Pancreas (tissue), 10 donors: Measurements from ENCODE around the gene PODN. TPM values are rescaled to one million over a fixed set of nuclear protein-coding genes. Genes with fewer than 3 reads are reported as not detected.
A peak's percentile ranks its signal among the peaks of the same experiment; 100 is the strongest.

Experiments
- ATAC-seq, 4 donors: fragments of 200-7000 bp; cut with Tn5 transposase; one replicate each; pipeline versions ENCODE4 v1.8.0 to v1.9.1; 2020; ENCODE audit warnings: mild to moderate bottlenecking in 4 of 4, moderate library complexity in 4 of 4
- DNase-seq, 6 donors: peaks; one replicate each; pipeline ENCODE4 v3.0.0-alpha.2; 2020
- FAIRE-seq: peaks from 2 replicates; lab custom pipeline; 2012; peaks lifted over from hg19 to GRCh38; lab: Jason Lieb, UNC
- H3K27ac ChIP-seq, 4 donors: fragments of 200-600 bp; sonication (generic); 1 replicate in 3 of 4; 2 replicates in 1 of 4; pipeline versions ENCODE4 v1.5.0 to v1.8.0; 2020
- H3K27me3 ChIP-seq, 4 donors: fragments of 200-600 bp; one replicate each; pipeline ENCODE4 v1.8.0; 2021
- H3K36me3 ChIP-seq, 3 donors: fragments of 200-600 bp; sonication (generic) in 1 of 3; one replicate each; pipeline versions ENCODE4 v1.5.0 to v1.8.0; 2020 to 2021
- H3K4me1 ChIP-seq, 3 donors: fragments of 200-600 bp; one replicate each; pipeline ENCODE4 v1.8.0; 2021
- H3K4me3 ChIP-seq, 4 donors: fragments of 200-600 bp; sonication (generic) in 2 of 4; one replicate each; pipeline versions ENCODE4 v1.5.0 to v1.8.0; 2020 to 2021
- H3K9me3 ChIP-seq, 4 donors: fragments of 200-600 bp; one replicate each; pipeline ENCODE4 v1.8.0; 2021
- CTCF ChIP-seq, 4 donors: fragments of 200-600 bp; sonication (generic) in 3 of 4; IDR thresholded peaks; one replicate each; pipeline versions ENCODE4 v1.5.0 to v1.8.0; 2021; ENCODE audit warnings: antibody characterized with exemption in 4 of 4
- WGBS, 2 donors: extraction: QIAGEN DNeasy Blood & Tissue Kit; methylation state at CpG; one replicate each; pipeline ENCODE4 v1.1.7; 2013; 5-methylcytosine and 5-hydroxymethylcytosine counted together
- intact Hi-C, 3 donors: fragments of 100-400 bp; cut with DNase I; formaldehyde crosslinking; loops; one replicate each; pipeline versions ENCODE4 v1.11.1 to v1.14.2; 2022
- polyA plus RNA-seq, 2 donors: library from polyadenylated mRNA; stranded (reverse); fragments of 200-250 nt; gene quantifications; one replicate each; pipeline ENCODE4 v1.2.3, GENCODE V29; 2013
- total RNA-seq, 6 donors: library from RNA; stranded (reverse); fragmentation: NEBNext Ultra II Directional in 4 of 6; extraction: Animal tissue kit (Norgen Biotek cat#: 25700) in 4 of 6; gene quantifications; one replicate each; pipeline versions ENCODE4 v1.2.1 to v1.2.4, GENCODE V29; 2021 to 2023
- donor health status: healthy with polysubstance abuse.
- donor health status: DM: no; HTN: no; CAD: no; lungs with moderate emphysema.
- donor health status: DM: no; HTN: no; CAD: no.
- donor health status: control.
- donor health status: control.
- donor health status: Bipolar disorder and iron deficiency.
- donor health status: DM: yes; HTN: yes; CAD: no.
- donor health status: DM: no; HTN: no; CAD: no.
- donor health status: DM: no; HTN: no; CAD: no.
- donor health status: DM: yes; HTN: yes; CAD: no.

The PODN gene
- total and polyA plus RNA-seq, 8 donors = 1.8 to 14.9 (median 10.2) TPM

GRCh38 chr1:53108646-53109580 lies 46.9 kb downstream of the PODN start:
- intact Hi-C loops = no loop called here
- no peak overlapping the region for H3K27ac ChIP-seq
- no peak for FAIRE-seq
- no peaks in the 10 kb centered on the region for H3K4me1 ChIP-seq
- DNase-seq = no peak
- no peaks in the 10 kb centered on the region for H3K9me3 ChIP-seq
- H3K36me3 ChIP-seq = no peaks in the 10 kb centered on the region
- no peak overlapping the region for H3K4me3 ChIP-seq
- no peak for TF ChIP-seq CTCF (IDR thresholded peaks at IDR 0.05)
- peak in 1 of 4 donors; percentile 90 for ATAC-seq
- no peaks in the 10 kb centered on the region for H3K27me3 ChIP-seq
- WGBS, 2 donors = 45 to 68% methylated on average over 14 of the region's 14 CpGs

GRCh38 chr1:53110370-53111072 lies 48.5 kb downstream of the PODN start:
- no peak for TF ChIP-seq CTCF (IDR thresholded peaks at IDR 0.05)
- no peaks in the 10 kb centered on the region for H3K4me1 ChIP-seq
- intact Hi-C loops = no loop called here
- H3K9me3 ChIP-seq = no peaks in the 10 kb centered on the region
- no peaks in the 10 kb centered on the region for H3K36me3 ChIP-seq
- no peak for FAIRE-seq
- H3K27me3 ChIP-seq = no peaks in the 10 kb centered on the region
- WGBS, 2 donors = 79 to 87% methylated on average over 18 of the region's 18 CpGs
- no peak for DNase-seq
- no peak overlapping the region for H3K4me3 ChIP-seq
- H3K27ac ChIP-seq = no peak overlapping the region
- ATAC-seq = peak in 3 of 4 donors; percentile 11 to 23 (median 16)

GRCh38 chr1:53111073-53111556 lies 49.1 kb downstream of the PODN start:
- WGBS, 2 donors = 85 to 89% methylated on average over 10 of the region's 10 CpGs
- no peak overlapping the region for H3K27ac ChIP-seq
- no peak for TF ChIP-seq CTCF (IDR thresholded peaks at IDR 0.05)

GRCh38 chr1:53111693-53112092 lies 49.7 kb downstream of the PODN start:
- Histone ChIP-seq H3K36me3 (no peaks in the 10 kb centered on the region), H3K4me3 (no peak overlapping the region), H3K27me3 (no peaks in the 10 kb centered on the region), H3K9me3 (no peaks in the 10 kb centered on the region), H3K27ac (no peak overlapping the region), H3K4me1 (no peaks in the 10 kb centered on the region)
- intact Hi-C loops = no loop called here
- DNase-seq (no peak), ATAC-seq (no peak), FAIRE-seq (no peak)
- 52 to 59% methylated on average over 5 of the region's 5 CpGs for WGBS, 2 donors
- no peak for TF ChIP-seq CTCF (IDR thresholded peaks at IDR 0.05)

More at GRCh38 chr1:53111073-53111556, 49.1 kb downstream of the PODN start:
- Histone ChIP-seq H3K36me3 (no peaks in the 10 kb centered on the region), H3K4me3 (no peak overlapping the region), H3K4me1 (no peaks in the 10 kb centered on the region), H3K9me3 (no peaks in the 10 kb centered on the region), H3K27me3 (no peaks in the 10 kb centered on the region)
- no peak for DNase-seq
- intact Hi-C loops = no loop called here
- ATAC-seq = peak in 1 of 4 donors; percentile 34
- FAIRE-seq = no peak
